WI38 (cell line): ENCODE data around the gene PCDHGA12.
"Not testable (repeated sequence)": the region's sequence is repeated elsewhere in the genome, so short reads cannot be mapped to it uniquely, and the experiment has no call there.

Experiments
- H3K4me3 ChIP-seq: 2 replicates; pipeline ENCODE4 v1.5.1; 2011; ENCODE audit warnings: low read depth, mild to moderate bottlenecking, control low read depth, low read length
- CTCF ChIP-seq: IDR thresholded peaks from 2 replicates; pipeline ENCODE4 v1.5.1; 2012; ENCODE audit warnings: low read depth, mild to moderate bottlenecking, control low read depth, low read length

PCDHGA12 gene

GRCh38 chr5:141389153-141390042 lies 40.9 kb upstream of the PCDHGA12 start:
- no peak overlapping the region for H3K4me3 ChIP-seq
- no peak for TF ChIP-seq CTCF

- no peak within 1 kb of the TSS for H3K4me3 ChIP-seq
- TF ChIP-seq CTCF = no peak
Observed at GRCh38 chr5:141392429-141393198, 37.7 kb upstream of the PCDHGA12 start, which contains the start of gene PCDHGA8. Gene PCDHGA8 (plus strand): TSS chr5:141392633. CDS start chr5:141392814, 181 bp downstream.

GRCh38 chr5:141393267-141393666 lies 37.0 kb upstream of the PCDHGA12 start:
- H3K4me3 ChIP-seq = no peak overlapping the region
- TF ChIP-seq CTCF = no peak

GRCh38 chr5:141394401-141395187 lies 35.7 kb upstream of the PCDHGA12 start:
- not testable (repeated sequence) for H3K4me3 ChIP-seq

- H3K4me3 ChIP-seq = peak within 1 kb of the TSS; percentile 51
- TF ChIP-seq CTCF = peak; percentile 72
Observed at GRCh38 chr5:141397756-141398551, 32.4 kb upstream of the PCDHGA12 start, which contains the start of gene PCDHGB5. Gene PCDHGB5 (plus strand): TSS chr5:141397947. CDS start chr5:141398128, 181 bp downstream.

GRCh38 chr5:141398608-141399007 lies 31.7 kb upstream of the PCDHGA12 start:
- no peak overlapping the region for H3K4me3 ChIP-seq

More at GRCh38 chr5:141398608-141399007, 31.7 kb upstream of the PCDHGA12 start:
- TF ChIP-seq CTCF = no peak
